Right lobe of liver (tissue), 4 donors: Measurements from ENCODE around the gene TRPV2.

ENCODE experiments used
- POLR2A ChIP-seq: fragments of 450-650 bp; IDR thresholded peaks from one replicate; pipeline ENCODE4 v1.6.1; 2017; ENCODE audit warnings: antibody characterized with exemption, mild to moderate bottlenecking
- TF ChIP-seq, protein P1 (sequence below), 4 donors: fragments of 200-600 bp in 3 of 4; fragments of 450-650 bp in 1 of 4; IDR thresholded peaks; one replicate each; pipeline versions ENCODE4 v1.5.1 to v1.8.0; 2016 to 2022; ENCODE audit warnings: antibody characterized with exemption in 4 of 4, mild to moderate bottlenecking in 2 of 4
- donor health status: DM: no; HTN: no; CAD: no.
- donor health status: DM: no; HTN: no; CAD: no.
- donor health status: DM: no; HTN: yes; CAD: no.

DNA sequence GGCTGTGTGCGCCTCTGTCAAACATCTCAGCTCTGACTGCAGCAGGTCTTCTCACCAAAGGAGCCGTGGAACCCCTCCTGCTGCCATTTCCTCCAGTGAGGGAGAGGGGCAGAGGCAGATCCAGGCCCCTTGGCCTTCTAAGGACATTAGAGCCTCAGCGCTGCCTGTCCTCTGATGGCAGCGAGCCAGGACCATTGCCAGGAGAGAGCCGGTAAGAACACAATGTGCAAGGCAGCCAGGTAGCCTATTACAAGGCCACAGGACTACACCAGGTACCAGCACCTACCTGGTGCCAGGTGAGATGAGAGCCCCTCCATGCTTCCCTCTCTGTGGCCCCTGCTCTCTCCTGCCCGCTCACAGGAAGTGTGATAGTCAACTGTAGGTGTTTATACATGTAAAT lies 65.6 kb downstream of the TRPV2 start:
- TF ChIP-seq, protein P1, sequence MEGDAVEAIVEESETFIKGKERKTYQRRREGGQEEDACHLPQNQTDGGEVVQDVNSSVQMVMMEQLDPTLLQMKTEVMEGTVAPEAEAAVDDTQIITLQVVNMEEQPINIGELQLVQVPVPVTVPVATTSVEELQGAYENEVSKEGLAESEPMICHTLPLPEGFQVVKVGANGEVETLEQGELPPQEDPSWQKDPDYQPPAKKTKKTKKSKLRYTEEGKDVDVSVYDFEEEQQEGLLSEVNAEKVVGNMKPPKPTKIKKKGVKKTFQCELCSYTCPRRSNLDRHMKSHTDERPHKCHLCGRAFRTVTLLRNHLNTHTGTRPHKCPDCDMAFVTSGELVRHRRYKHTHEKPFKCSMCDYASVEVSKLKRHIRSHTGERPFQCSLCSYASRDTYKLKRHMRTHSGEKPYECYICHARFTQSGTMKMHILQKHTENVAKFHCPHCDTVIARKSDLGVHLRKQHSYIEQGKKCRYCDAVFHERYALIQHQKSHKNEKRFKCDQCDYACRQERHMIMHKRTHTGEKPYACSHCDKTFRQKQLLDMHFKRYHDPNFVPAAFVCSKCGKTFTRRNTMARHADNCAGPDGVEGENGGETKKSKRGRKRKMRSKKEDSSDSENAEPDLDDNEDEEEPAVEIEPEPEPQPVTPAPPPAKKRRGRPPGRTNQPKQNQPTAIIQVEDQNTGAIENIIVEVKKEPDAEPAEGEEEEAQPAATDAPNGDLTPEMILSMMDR (IDR thresholded peaks at IDR 0.05), result no peak
- TF ChIP-seq POLR2A, result no peak
